Fibroblast of skin of right quadriceps (primary cell): ENCODE results near the gene RHBDL2.
"Not testable (repeated sequence)": the region's sequence is repeated elsewhere in the genome, so short reads cannot be mapped to it uniquely, and the experiment has no call there.

Source experiments
- DNase-seq: peaks from one replicate; pipeline ENCODE4 v3.0.0-alpha.2; 2013

Gene RHBDL2

GRCh38 chr1:38929476-38929875 lies 12.2 kb downstream of the RHBDL2 start:
- peak; percentile 19 for DNase-seq

- no peak for DNase-seq
Observed at GRCh38 chr1:38929054-38929453, 12.6 kb downstream of the RHBDL2 start.

GRCh38 chr1:38926091-38926490 lies 15.5 kb downstream of the RHBDL2 start:
- no peak for DNase-seq

GRCh38 chr1:38925391-38925790 lies 16.2 kb downstream of the RHBDL2 start:
- DNase-seq = no peak

- DNase-seq = no peak
Observed at GRCh38 chr1:38923607-38924006, 18.0 kb downstream of the RHBDL2 start.

GRCh38 chr1:38919130-38919529 lies 22.5 kb downstream of the RHBDL2 start:
- no peak for DNase-seq

- no peak for DNase-seq
Observed at GRCh38 chr1:38918568-38918967, 23.1 kb downstream of the RHBDL2 start.

GRCh38 chr1:38917772-38918171 lies 23.9 kb downstream of the RHBDL2 start:
- no peak for DNase-seq

- no peak for DNase-seq
Observed at GRCh38 chr1:38917337-38917736, 24.3 kb downstream of the RHBDL2 start.

- DNase-seq = no peak
Observed at GRCh38 chr1:38915352-38915948, 26.2 kb downstream of the RHBDL2 start.

- not testable (repeated sequence) for DNase-seq
Observed at GRCh38 chr1:38914908-38915307, 26.7 kb downstream of the RHBDL2 start.

GRCh38 chr1:38908821-38909220 lies 32.8 kb downstream of the RHBDL2 start:
- DNase-seq = no peak

- DNase-seq = no peak
Observed at GRCh38 chr1:38905985-38906384, 35.6 kb downstream of the RHBDL2 start.

GRCh38 chr1:38899560-38899959 lies 42.1 kb downstream of the RHBDL2 start:
- DNase-seq = no peak

- peak; percentile 20 for DNase-seq
Observed at GRCh38 chr1:38898653-38899230, 42.9 kb downstream of the RHBDL2 start.

- DNase-seq = no peak
Observed at GRCh38 chr1:38896169-38896568, 45.5 kb downstream of the RHBDL2 start.

GRCh38 chr1:38892976-38893375 lies 48.7 kb downstream of the RHBDL2 start:
- peak; percentile 7 for DNase-seq

- DNase-seq = no peak
Observed at GRCh38 chr1:38891753-38892152, 49.9 kb downstream of the RHBDL2 start.

GRCh38 chr1:38889589-38889988 lies 52.0 kb downstream of the RHBDL2 start:
- DNase-seq = no peak

- DNase-seq = no peak
Observed at GRCh38 chr1:38888423-38889333, 53.0 kb downstream of the RHBDL2 start.

GRCh38 chr1:38885092-38885491 lies 56.5 kb downstream of the RHBDL2 start:
- no peak for DNase-seq

- no peak for DNase-seq
Observed at GRCh38 chr1:38881487-38881886, 60.1 kb downstream of the RHBDL2 start, which contains the start of gene GJA9. GJA9 (minus strand) TSS chr1:38881587; CDS start chr1:38876098, 5,489 bp downstream.

GRCh38 chr1:38875811-38876210 lies 65.8 kb downstream of the RHBDL2 start:
- no peak for DNase-seq
